ENCODE results near the gene PLA2G3. TPM values are rescaled to one million over a fixed set of nuclear protein-coding genes. Genes with fewer than 3 reads are reported as not detected.

Gene PLA2G3
- total and polyA plus RNA-seq, 2 of the 13 experiments (the other 11 are each of a cell fraction or from before 2014, with no cell fraction given): 0.12 to 0.42 TPM

GRCh38 chr22:31160328-31160978 is 20.1 kb upstream of the PLA2G3 start (continued):
- TF ChIP-seq IKZF4 (CRISPR knock-in tag; IDR thresholded peaks at IDR 0.05; ENCODE audit: borderline replicate concordance, low read depth, not compliant biosample characterization) (no peak), ZNF460 (CRISPR knock-in tag; IDR thresholded peaks at IDR 0.05; ENCODE audit: borderline replicate concordance) (no peak), YEATS4 (CRISPR knock-in tag; IDR thresholded peaks at IDR 0.05; ENCODE audit: borderline replicate concordance) (peak; percentile 32)

GRCh38 chr22:31155422-31155821 is 15.1 kb upstream of the PLA2G3 start:
- no peak overlapping the region for H3K9ac ChIP-seq (ENCODE audit: insufficient read depth, low read depth, low read length)
- intact Hi-C loops (cut with micrococcal nuclease; ENCODE audit: unreplicated experiment) (no loop called here), in situ Hi-C loops (cut with HindIII; ENCODE audit: extremely low pct_ligation_motif_present, low pct_unique_long_range_greater_than_20kb) (no loop called here)
- peaks cover 23% of the 10 kb centered on the region for H3K4me1 ChIP-seq (ENCODE audit: insufficient read depth, low read length)
- no peak overlapping the region for H3K4me3 ChIP-seq (replicated peaks in 1 of 3; ENCODE audit: insufficient read depth in 1 of 3, low read depth in 2 of 3, low read length in 3 of 3)
- peaks cover 2% of the 10 kb centered on the region for H3K79me2 ChIP-seq (ENCODE audit: insufficient read depth, low read length)
- BruUV-seq (replicated peaks): no TSS peak
- TF ChIP-seq NPAS2 (CRISPR knock-in tag; IDR thresholded peaks at IDR 0.05; ENCODE audit: borderline replicate concordance) (no peak), ZNF101 (CRISPR knock-in tag; IDR thresholded peaks at IDR 0.05; ENCODE audit: borderline replicate concordance, low read depth) (no peak), ZBTB2 (CRISPR knock-in tag; IDR thresholded peaks at IDR 0.05; ENCODE audit: low read depth) (no peak), ATF1 (CRISPR knock-in tag; IDR thresholded peaks at IDR 0.05) (no peak), ZNF879 (CRISPR knock-in tag; IDR thresholded peaks at IDR 0.05) (no peak)
- H2AFZ ChIP-seq (ENCODE audit: low read length): no peak overlapping the region
- no peak for FAIRE-seq
- 2% methylated on average over 3 of the region's 3 CpGs for WGBS (ENCODE audit: low lambda C conversion rate)
- H3K9me3 ChIP-seq (ENCODE audit: low read length): no peaks in the 10 kb centered on the region
- ATAC-seq: no peak
- no peaks in the 10 kb centered on the region for H4K20me1 ChIP-seq (ENCODE audit: insufficient read depth, low read length)
- no peaks in the 10 kb centered on the region for H3K36me3 ChIP-seq (replicated peaks in 1 of 2; ENCODE audit: control insufficient read depth in 1 of 2, insufficient read depth in 2 of 2, low read length in 2 of 2)
- H3K4me2 ChIP-seq (ENCODE audit: low read depth, low read length): no peak overlapping the region
- peaks cover 2 to 3% of the 10 kb centered on the region in 2 experiments; a peak in 2 of 5 replicates for H3K27me3 ChIP-seq (ENCODE audit: control insufficient read depth in 1 of 2, insufficient read depth in 2 of 2, low read length in 2 of 2)
- POLR2A ChIA-PET: no interaction called here
- CTCF ChIA-PET (ENCODE audit: low intra/inter-chr PET ratio, low total read pairs): no interaction called here
- no peak overlapping the region for H3K27ac ChIP-seq (ENCODE audit: extremely low read length, insufficient read depth, low read length)
- no peak for DNase-seq (ENCODE audit: low spot score)
